SU-DHL-6 (cell line): ENCODE results near the gene HLF.

Experiments
- EZH2phosphoT487 ChIP-seq: fragments of 200-600 bp; sonication (generic), shearing (Covaris generic); conservative IDR thresholded peaks from 2 replicates; pipeline ENCODE4 v1.6.1; 2018; ENCODE audit warnings: mild to moderate bottlenecking, antibody characterized with exemption, low read length, moderate library complexity, mixed read lengths
- TF ChIP-seq, protein P1 (sequence below): fragments of 200-600 bp; sonication (generic); IDR thresholded peaks from one replicate; pipeline ENCODE4 v1.5.1; 2017; ENCODE audit warnings: antibody characterized with exemption, mild to moderate bottlenecking, low read length, moderate library complexity; ENCODE audit not compliant: insufficient read depth, poor library complexity, severe bottlenecking

DNA sequence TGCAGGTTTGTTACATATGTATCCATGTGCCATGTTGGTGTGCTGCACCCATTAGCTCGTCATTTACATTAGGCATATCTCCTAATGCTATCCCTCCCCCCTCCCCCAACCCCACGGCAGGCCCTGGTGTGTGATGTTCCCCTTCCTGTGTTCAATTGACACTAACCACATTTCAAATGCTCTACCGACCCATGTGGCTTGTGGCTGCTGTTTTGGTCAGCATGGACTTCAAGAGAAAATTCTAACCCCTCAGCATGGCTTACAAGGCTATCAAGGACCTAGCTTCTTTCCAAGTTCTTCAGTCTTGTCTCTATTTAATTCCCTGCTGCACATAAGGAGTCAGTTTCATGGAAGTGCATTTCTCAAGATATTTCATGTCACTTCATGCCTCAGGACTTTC is 103.9 kb downstream of the HLF start:
- TF ChIP-seq, protein P1, sequence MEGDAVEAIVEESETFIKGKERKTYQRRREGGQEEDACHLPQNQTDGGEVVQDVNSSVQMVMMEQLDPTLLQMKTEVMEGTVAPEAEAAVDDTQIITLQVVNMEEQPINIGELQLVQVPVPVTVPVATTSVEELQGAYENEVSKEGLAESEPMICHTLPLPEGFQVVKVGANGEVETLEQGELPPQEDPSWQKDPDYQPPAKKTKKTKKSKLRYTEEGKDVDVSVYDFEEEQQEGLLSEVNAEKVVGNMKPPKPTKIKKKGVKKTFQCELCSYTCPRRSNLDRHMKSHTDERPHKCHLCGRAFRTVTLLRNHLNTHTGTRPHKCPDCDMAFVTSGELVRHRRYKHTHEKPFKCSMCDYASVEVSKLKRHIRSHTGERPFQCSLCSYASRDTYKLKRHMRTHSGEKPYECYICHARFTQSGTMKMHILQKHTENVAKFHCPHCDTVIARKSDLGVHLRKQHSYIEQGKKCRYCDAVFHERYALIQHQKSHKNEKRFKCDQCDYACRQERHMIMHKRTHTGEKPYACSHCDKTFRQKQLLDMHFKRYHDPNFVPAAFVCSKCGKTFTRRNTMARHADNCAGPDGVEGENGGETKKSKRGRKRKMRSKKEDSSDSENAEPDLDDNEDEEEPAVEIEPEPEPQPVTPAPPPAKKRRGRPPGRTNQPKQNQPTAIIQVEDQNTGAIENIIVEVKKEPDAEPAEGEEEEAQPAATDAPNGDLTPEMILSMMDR = no peak
- TF ChIP-seq EZH2phosphoT487 = no peak
